ENCODE data around the gene PIP. TPM values are rescaled to one million over a fixed set of nuclear protein-coding genes. Genes with fewer than 3 reads are reported as not detected.
"Not testable (repeated sequence)": the region's sequence is repeated elsewhere in the genome, so short reads cannot be mapped to it uniquely, and the experiment has no call there.

The PIP gene
- polyA plus RNA-seq, 2 of the 4 experiments (the other 2 are of a cell fraction), result 0.14 TPM; not detected in 1

GRCh38 chr7:143177374-143178119 is 45.7 kb downstream of the PIP start:
- WGBS (ENCODE audit: missing lambda C conversion rate), result 8% methylated on average over 2 of the region's 2 CpGs
- FAIRE-seq (no peak), DNase-seq (ENCODE audit: low read depth in 1 of 2, low spot score in 1 of 2) (no peak), ATAC-seq (no peak)
- Histone ChIP-seq H3K27ac (no peak overlapping the region), H3K4me2 (no peak overlapping the region), H3K4me1 (0 out of 3 replicates have a peak, but pooled peaks cover 3% of the 10 kb centered on the region), H3K4me3 (no peak overlapping the region), H3K9me3 (peaks cover 10% of the 10 kb centered on the region; the same call in 2 of the 3 replicates)
- CTCF ChIA-PET, result no interaction called here
- POLR2A ChIA-PET, result no interaction called here
- TF ChIP-seq ESRRA (IDR thresholded peaks at IDR 0.05; ENCODE audit: borderline replicate concordance, low read length) (no peak), ZFP36 (IDR thresholded peaks at IDR 0.05; ENCODE audit: borderline replicate concordance, partially characterized antibody) (no peak), CHD4 (IDR thresholded peaks at IDR 0.05; ENCODE audit: borderline replicate concordance) (no peak), ZC3H11A (IDR thresholded peaks at IDR 0.05) (no peak), PHF8 (IDR thresholded peaks at IDR 0.05; ENCODE audit: borderline replicate concordance, low read depth) (no peak), HMGXB4 (CRISPR knock-in tag; IDR thresholded peaks at IDR 0.05; ENCODE audit: borderline replicate concordance) (no peak), ZNF302 (CRISPR knock-in tag; IDR thresholded peaks at IDR 0.05) (no peak), MAFK (IDR thresholded peaks at IDR 0.05; ENCODE audit: partially characterized antibody) (no peak)
- TF ChIP-seq, protein P1, sequence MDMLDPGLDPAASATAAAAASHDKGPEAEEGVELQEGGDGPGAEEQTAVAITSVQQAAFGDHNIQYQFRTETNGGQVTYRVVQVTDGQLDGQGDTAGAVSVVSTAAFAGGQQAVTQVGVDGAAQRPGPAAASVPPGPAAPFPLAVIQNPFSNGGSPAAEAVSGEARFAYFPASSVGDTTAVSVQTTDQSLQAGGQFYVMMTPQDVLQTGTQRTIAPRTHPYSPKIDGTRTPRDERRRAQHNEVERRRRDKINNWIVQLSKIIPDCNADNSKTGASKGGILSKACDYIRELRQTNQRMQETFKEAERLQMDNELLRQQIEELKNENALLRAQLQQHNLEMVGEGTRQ (IDR thresholded peaks at IDR 0.05), result no peak
- TF ChIP-seq, protein P2, sequence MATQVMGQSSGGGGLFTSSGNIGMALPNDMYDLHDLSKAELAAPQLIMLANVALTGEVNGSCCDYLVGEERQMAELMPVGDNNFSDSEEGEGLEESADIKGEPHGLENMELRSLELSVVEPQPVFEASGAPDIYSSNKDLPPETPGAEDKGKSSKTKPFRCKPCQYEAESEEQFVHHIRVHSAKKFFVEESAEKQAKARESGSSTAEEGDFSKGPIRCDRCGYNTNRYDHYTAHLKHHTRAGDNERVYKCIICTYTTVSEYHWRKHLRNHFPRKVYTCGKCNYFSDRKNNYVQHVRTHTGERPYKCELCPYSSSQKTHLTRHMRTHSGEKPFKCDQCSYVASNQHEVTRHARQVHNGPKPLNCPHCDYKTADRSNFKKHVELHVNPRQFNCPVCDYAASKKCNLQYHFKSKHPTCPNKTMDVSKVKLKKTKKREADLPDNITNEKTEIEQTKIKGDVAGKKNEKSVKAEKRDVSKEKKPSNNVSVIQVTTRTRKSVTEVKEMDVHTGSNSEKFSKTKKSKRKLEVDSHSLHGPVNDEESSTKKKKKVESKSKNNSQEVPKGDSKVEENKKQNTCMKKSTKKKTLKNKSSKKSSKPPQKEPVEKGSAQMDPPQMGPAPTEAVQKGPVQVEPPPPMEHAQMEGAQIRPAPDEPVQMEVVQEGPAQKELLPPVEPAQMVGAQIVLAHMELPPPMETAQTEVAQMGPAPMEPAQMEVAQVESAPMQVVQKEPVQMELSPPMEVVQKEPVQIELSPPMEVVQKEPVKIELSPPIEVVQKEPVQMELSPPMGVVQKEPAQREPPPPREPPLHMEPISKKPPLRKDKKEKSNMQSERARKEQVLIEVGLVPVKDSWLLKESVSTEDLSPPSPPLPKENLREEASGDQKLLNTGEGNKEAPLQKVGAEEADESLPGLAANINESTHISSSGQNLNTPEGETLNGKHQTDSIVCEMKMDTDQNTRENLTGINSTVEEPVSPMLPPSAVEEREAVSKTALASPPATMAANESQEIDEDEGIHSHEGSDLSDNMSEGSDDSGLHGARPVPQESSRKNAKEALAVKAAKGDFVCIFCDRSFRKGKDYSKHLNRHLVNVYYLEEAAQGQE (IDR thresholded peaks at IDR 0.05), result no peak

DNA sequence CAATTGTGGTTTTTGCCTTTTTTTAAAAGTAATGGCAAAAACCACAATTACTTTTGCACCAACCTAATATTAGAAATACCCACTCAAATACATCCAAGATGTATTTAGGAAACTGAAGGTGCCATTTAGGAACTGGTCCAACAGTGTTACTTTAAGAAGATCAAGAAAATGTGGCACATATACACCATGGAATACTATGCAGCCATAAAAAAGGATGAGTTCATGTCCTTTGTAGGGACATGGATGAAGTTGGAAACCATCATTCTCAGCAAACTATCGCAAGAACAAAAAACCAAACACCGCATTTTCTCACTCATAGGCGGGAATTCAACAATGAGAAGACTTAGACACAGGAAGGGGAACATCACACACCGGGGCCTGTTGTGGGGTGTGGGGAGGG is 48.9 kb downstream of the PIP start:
- POLR2A ChIA-PET, ATAC-seq: not testable (repeated sequence)
- CTCF ChIA-PET, result interaction anchor here (1.0 kb wide), 1 partner anchor 173 kb away, joined by 3 read pairs; no protein-coding TSS in a partner anchor

DNA sequence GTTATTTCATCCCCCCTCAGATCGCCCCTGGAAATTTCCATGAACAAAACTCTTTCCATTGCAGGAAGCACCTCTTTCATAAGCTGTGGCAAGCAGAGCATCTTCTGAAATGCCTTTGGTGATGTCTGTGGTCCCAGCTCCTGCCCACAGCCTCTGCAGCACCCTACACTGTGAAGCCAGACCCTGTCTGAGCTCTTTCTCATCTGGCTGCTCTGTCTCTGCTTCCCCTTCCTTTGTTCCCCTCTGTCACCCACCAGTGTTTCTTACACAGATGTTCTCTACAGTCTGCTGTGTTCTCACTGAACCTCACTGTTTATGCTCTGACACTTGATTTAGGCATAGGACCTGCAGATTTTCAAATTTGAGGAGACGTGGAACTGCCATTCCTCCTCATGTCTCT is 49.5 kb downstream of the PIP start:
- no peak for FAIRE-seq
- ATAC-seq, result no peak
- peaks cover 10% of the 10 kb centered on the region; the same call in 2 of the 3 replicates for H3K9me3 ChIP-seq
- H3K4me2 ChIP-seq, result no peak overlapping the region
- ChIA-PET POLR2A (no interaction called here), CTCF (interaction anchor here (1.0 kb wide), 1 partner anchor 173 kb away, joined by 3 read pairs; no protein-coding TSS in a partner anchor)
- no peaks in the 10 kb centered on the region for H3K4me1 ChIP-seq
- 48% methylated on average over 2 of the region's 2 CpGs for WGBS (ENCODE audit: missing lambda C conversion rate)
- H3K4me3 ChIP-seq, result no peak overlapping the region
- no peak for DNase-seq (ENCODE audit: low read depth in 1 of 2, low spot score in 1 of 2)
- no peak overlapping the region for H3K27ac ChIP-seq
- TF ChIP-seq, protein P3, sequence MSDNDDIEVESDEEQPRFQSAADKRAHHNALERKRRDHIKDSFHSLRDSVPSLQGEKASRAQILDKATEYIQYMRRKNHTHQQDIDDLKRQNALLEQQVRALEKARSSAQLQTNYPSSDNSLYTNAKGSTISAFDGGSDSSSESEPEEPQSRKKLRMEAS (IDR thresholded peaks at IDR 0.05), result no peak
- TF ChIP-seq CBX8 (IDR thresholded peaks at IDR 0.05) (no peak), RAD21 (conservative IDR thresholded peaks at IDR 0.05 in 1 of 2, IDR thresholded peaks at IDR 0.05 in 1 of 2) (no peak), GATA3 (IDR thresholded peaks at IDR 0.05; ENCODE audit: borderline replicate concordance) (no peak), HDAC2 (IDR thresholded peaks at IDR 0.05) (no peak), JUN (IDR thresholded peaks at IDR 0.05) (no peak), CTCF (IDR thresholded peaks at IDR 0.05) (no peak), RFX5 (IDR thresholded peaks at IDR 0.05) (no peak), RARB (CRISPR knock-in tag; IDR thresholded peaks at IDR 0.05) (no peak), NR3C1 (IDR thresholded peaks at IDR 0.05) (no peak), RCOR1 (IDR thresholded peaks at IDR 0.05; ENCODE audit: low read depth, low read length) (no peak), ATOH8 (CRISPR knock-in tag; IDR thresholded peaks at IDR 0.05; ENCODE audit: low read depth) (no peak)
- TF ChIP-seq, protein P1 (IDR thresholded peaks at IDR 0.05), result no peak

More for the DNA sequence above, 48.9 kb downstream of the PIP start:
- WGBS (ENCODE audit: missing lambda C conversion rate), result 46% methylated on average over 4 of the region's 4 CpGs
- peaks cover 10% of the 10 kb centered on the region; the same call in 2 of the 3 replicates for H3K9me3 ChIP-seq
- H3K4me2 ChIP-seq; DNase-seq (ENCODE audit: low read depth in 1 of 2, low spot score in 1 of 2); H3K27ac ChIP-seq; H3K4me3 ChIP-seq; H3K4me1 ChIP-seq; FAIRE-seq: not testable (repeated sequence)

Data from A549 (cell line).